Mesendoderm (in vitro differentiated cells): ENCODE measurements around the gene GFRA1.

ENCODE experiments used
- DNase-seq: peaks from one replicate; pipeline ENCODE4 v3.0.0; 2013
- H2AK5ac ChIP-seq: 2 replicates; pipeline ENCODE4 v1.6.1; 2013; ENCODE audit warnings: low read length, inconsistent platforms
- H2BK120ac ChIP-seq: 2 replicates; pipeline ENCODE4 v1.6.1; 2013; ENCODE audit warnings: low read depth, mild to moderate bottlenecking, low read length, moderate library complexity, mixed read lengths
- H2BK15ac ChIP-seq: replicated peaks from 2 replicates; pipeline ENCODE4 v1.6.1; 2013; ENCODE audit warnings: low read depth, mild to moderate bottlenecking, moderate library complexity
- H2BK5ac ChIP-seq: 2 replicates; pipeline ENCODE4 v1.6.1; 2013; ENCODE audit warnings: low read length, inconsistent platforms
- H3K18ac ChIP-seq: 2 replicates; pipeline ENCODE4 v1.6.1; 2013; ENCODE audit warnings: mild to moderate bottlenecking, low read length, mixed read lengths
- H3K23ac ChIP-seq: one replicate; pipeline ENCODE4 v1.6.1; 2013; ENCODE audit warnings: low read length
- H3K27ac ChIP-seq: 2 replicates; pipeline ENCODE4 v1.5.1; 2013; ENCODE audit warnings: low read depth, mild to moderate bottlenecking, inconsistent platforms, low read length, moderate library complexity
- H3K27me3 ChIP-seq: 2 replicates; pipeline ENCODE4 v1.6.1; 2013; ENCODE audit warnings: low read length, control low read depth, mild to moderate bottlenecking, inconsistent platforms; ENCODE audit not compliant: insufficient read depth, poor library complexity
- H3K36me3 ChIP-seq: 2 replicates; pipeline ENCODE4 v1.6.1; 2013; ENCODE audit warnings: low read length, inconsistent platforms; ENCODE audit not compliant: control insufficient read depth, insufficient read depth
- H3K4ac ChIP-seq: one replicate; pipeline ENCODE4 v1.6.1; 2013; ENCODE audit warnings: low read depth, mild to moderate bottlenecking, low read length, moderate library complexity
- H3K4me1 ChIP-seq: 2 replicates; pipeline ENCODE4 v1.6.1; 2013; ENCODE audit warnings: low read depth, low read length, inconsistent platforms; ENCODE audit not compliant: control insufficient read depth
- H3K4me2 ChIP-seq: 2 replicates; pipeline ENCODE4 v1.6.1; 2013; ENCODE audit warnings: low read length
- H3K4me3 ChIP-seq: 2 replicates; pipeline ENCODE4 v1.5.1; 2013; ENCODE audit warnings: mild to moderate bottlenecking, low read length
- H3K56ac ChIP-seq: one replicate; pipeline ENCODE4 v1.6.1; 2013; ENCODE audit warnings: low read length
- H3K79me1 ChIP-seq: 2 replicates; pipeline ENCODE4 v1.6.1; 2013; ENCODE audit warnings: low read length, inconsistent platforms
- H3K79me2 ChIP-seq: 2 replicates; pipeline ENCODE4 v1.6.1; 2013; ENCODE audit warnings: mild to moderate bottlenecking, low read length; ENCODE audit not compliant: control insufficient read depth, insufficient read depth
- H3K9ac ChIP-seq: 2 replicates; pipeline ENCODE4 v1.6.1; 2013; ENCODE audit warnings: low read length, inconsistent platforms
- H4K5ac ChIP-seq: one replicate; pipeline ENCODE4 v1.6.1; 2013; ENCODE audit warnings: low read length
- H4K8ac ChIP-seq: one replicate; pipeline ENCODE4 v1.6.1; 2013; ENCODE audit warnings: low read depth, mild to moderate bottlenecking, control low read depth, low read length, moderate library complexity
- WGBS: extraction: QIAGEN DNeasy Blood & Tissue Kit; methylation state at CpG from one replicate; pipeline ENCODE4 v1.1.7; 2013; ENCODE audit warnings: low lambda C conversion rate, missing lambda C conversion rate; ENCODE audit not compliant: insufficient coverage; ENCODE audit errors: extremely low coverage; 5-methylcytosine and 5-hydroxymethylcytosine counted together

Gene GFRA1

GRCh38 chr10:116015583-116016333 lies 257.2 kb downstream of the GFRA1 start:
- no peak overlapping the region for H3K23ac ChIP-seq
- H4K5ac ChIP-seq, result no peak overlapping the region
- no peak for DNase-seq
- H3K4ac ChIP-seq, result no peak overlapping the region
- H3K56ac ChIP-seq, result no peak overlapping the region
- WGBS, result no CpG with 5 or more reads among the region's 7 CpGs
- no peak overlapping the region for H4K8ac ChIP-seq
- no peak overlapping the region for H2BK120ac ChIP-seq
- H3K27ac ChIP-seq, result no peak overlapping the region
- no peak overlapping the region for H2AK5ac ChIP-seq
- H3K9ac ChIP-seq, result no peak overlapping the region
- no peak overlapping the region for H2BK5ac ChIP-seq
- H3K79me1 ChIP-seq, result no peaks in the 10 kb centered on the region
- no peaks in the 10 kb centered on the region for H3K79me2 ChIP-seq
- H3K4me2 ChIP-seq, result no peak overlapping the region
- no peaks in the 10 kb centered on the region for H3K36me3 ChIP-seq
- no peaks in the 10 kb centered on the region for H3K27me3 ChIP-seq
- H2BK15ac ChIP-seq, result no peak overlapping the region
- H3K4me3 ChIP-seq, result no peak overlapping the region
- peaks cover 3% of the 10 kb centered on the region for H3K4me1 ChIP-seq
- peak overlapping the region; percentile 45 for H3K18ac ChIP-seq

- no peaks in the 10 kb centered on the region for H3K79me1 ChIP-seq
- H2BK120ac ChIP-seq, result no peak overlapping the region
- no CpG with 5 or more reads among the region's 8 CpGs for WGBS
- H3K56ac ChIP-seq, result no peak overlapping the region
- H4K8ac ChIP-seq, result no peak overlapping the region
- H3K4ac ChIP-seq, result no peak overlapping the region
- no peak overlapping the region for H3K4me3 ChIP-seq
- no peak overlapping the region for H2BK5ac ChIP-seq
- H4K5ac ChIP-seq, result no peak overlapping the region
- peak overlapping the region; percentile 45 for H3K18ac ChIP-seq
- H3K27ac ChIP-seq, result no peak overlapping the region
- peaks cover 3% of the 10 kb centered on the region for H3K4me1 ChIP-seq
- peak; percentile 49 for DNase-seq
- H3K79me2 ChIP-seq, result no peaks in the 10 kb centered on the region
- no peak overlapping the region for H3K9ac ChIP-seq
- no peak overlapping the region for H3K4me2 ChIP-seq
- no peaks in the 10 kb centered on the region for H3K27me3 ChIP-seq
- no peaks in the 10 kb centered on the region for H3K36me3 ChIP-seq
- H2BK15ac ChIP-seq, result no peak overlapping the region
- H3K23ac ChIP-seq, result no peak overlapping the region
- H2AK5ac ChIP-seq, result no peak overlapping the region
Observed at GRCh38 chr10:116014871-116015582, 258.0 kb downstream of the GFRA1 start.

GRCh38 chr10:116014326-116014725 lies 258.7 kb downstream of the GFRA1 start:
- Histone ChIP-seq H3K56ac (no peak overlapping the region), H3K18ac (no peak overlapping the region), H2AK5ac (no peak overlapping the region), H3K27ac (no peak overlapping the region), H3K79me2 (no peaks in the 10 kb centered on the region), H3K27me3 (no peaks in the 10 kb centered on the region), H3K4me2 (no peak overlapping the region), H4K8ac (no peak overlapping the region), H4K5ac (no peak overlapping the region), H2BK15ac (no peak overlapping the region), H3K4me3 (no peak overlapping the region), H3K4ac (no peak overlapping the region), H3K79me1 (no peaks in the 10 kb centered on the region), H3K36me3 (no peaks in the 10 kb centered on the region), H3K4me1 (peaks cover 3% of the 10 kb centered on the region), H3K9ac (no peak overlapping the region), H2BK120ac (no peak overlapping the region), H2BK5ac (no peak overlapping the region), H3K23ac (no peak overlapping the region)
- no CpG with 5 or more reads among the region's 2 CpGs for WGBS
- DNase-seq, result no peak

GRCh38 chr10:116011929-116012328 lies 261.1 kb downstream of the GFRA1 start:
- H3K27me3 ChIP-seq, result no peaks in the 10 kb centered on the region
- no peaks in the 10 kb centered on the region for H3K36me3 ChIP-seq
- no peak overlapping the region for H3K4ac ChIP-seq
- H2BK5ac ChIP-seq, result no peak overlapping the region
- H3K18ac ChIP-seq, result no peak overlapping the region
- no peak overlapping the region for H3K9ac ChIP-seq
- H2AK5ac ChIP-seq, result no peak overlapping the region
- H3K27ac ChIP-seq, result no peak overlapping the region
- no peaks in the 10 kb centered on the region for H3K4me1 ChIP-seq
- no peak overlapping the region for H2BK120ac ChIP-seq
- no peak overlapping the region for H3K23ac ChIP-seq
- no peak overlapping the region for H2BK15ac ChIP-seq
- no peak for DNase-seq
- no peak overlapping the region for H3K4me3 ChIP-seq
- no peak overlapping the region for H3K56ac ChIP-seq
- no peaks in the 10 kb centered on the region for H3K79me2 ChIP-seq
- no peak overlapping the region for H4K5ac ChIP-seq
- no peak overlapping the region for H4K8ac ChIP-seq
- no peak overlapping the region for H3K4me2 ChIP-seq
- H3K79me1 ChIP-seq, result no peaks in the 10 kb centered on the region

- Histone ChIP-seq H2AK5ac (no peak overlapping the region), H3K4me1 (no peaks in the 10 kb centered on the region), H3K4ac (no peak overlapping the region), H3K9ac (no peak overlapping the region), H3K79me2 (no peaks in the 10 kb centered on the region), H4K8ac (no peak overlapping the region), H4K5ac (no peak overlapping the region), H2BK120ac (no peak overlapping the region), H3K4me3 (no peak overlapping the region), H3K79me1 (no peaks in the 10 kb centered on the region), H3K56ac (no peak overlapping the region), H2BK5ac (no peak overlapping the region), H2BK15ac (no peak overlapping the region), H3K23ac (no peak overlapping the region), H3K27me3 (no peaks in the 10 kb centered on the region), H3K27ac (no peak overlapping the region), H3K4me2 (no peak overlapping the region), H3K36me3 (no peaks in the 10 kb centered on the region), H3K18ac (no peak overlapping the region)
- WGBS, result no CpG with 5 or more reads among the region's 9 CpGs
- DNase-seq, result no peak
Observed at GRCh38 chr10:116007256-116007891, 265.6 kb downstream of the GFRA1 start.
